ENCODE measurements around the gene RBPJL.
"Not testable (repeated sequence)": the region's sequence is repeated elsewhere in the genome, so short reads cannot be mapped to it uniquely, and the experiment has no call there.

Gene RBPJL

DNA sequence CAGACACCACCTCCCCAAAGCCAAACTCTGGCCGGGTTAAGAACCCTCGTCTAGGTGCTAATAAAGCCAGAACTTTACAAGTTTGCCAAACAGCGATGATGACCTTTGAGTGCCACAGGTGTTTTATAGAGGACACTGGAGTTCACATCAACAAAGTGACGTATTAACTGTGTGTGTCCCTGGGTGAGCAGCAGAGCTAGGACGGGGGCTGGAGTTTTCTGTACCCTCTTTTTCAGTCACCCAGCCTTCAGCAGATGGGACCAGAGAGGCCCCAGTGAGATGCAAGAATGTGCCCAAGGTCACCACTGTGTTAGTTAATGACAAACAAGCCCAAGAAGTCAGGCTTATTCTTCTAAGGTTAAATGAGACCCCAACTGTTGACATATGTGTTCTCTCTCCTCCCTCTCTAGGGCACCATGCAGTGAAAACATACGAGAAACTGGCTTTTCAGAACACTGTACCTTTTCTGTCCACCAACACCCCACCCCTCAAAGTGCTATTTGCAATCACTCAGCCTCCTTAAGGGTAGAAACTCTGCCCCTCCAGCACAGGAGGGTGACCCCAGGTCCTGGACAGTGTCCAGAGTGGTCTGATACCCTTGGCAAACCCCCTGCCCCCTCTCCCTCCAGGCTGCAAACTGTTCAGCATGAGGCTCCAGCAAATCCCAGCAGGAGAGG, 36.4 kb downstream of the RBPJL start:
- no peak for DNase-seq (ENCODE audit: low spot score)

DNA sequence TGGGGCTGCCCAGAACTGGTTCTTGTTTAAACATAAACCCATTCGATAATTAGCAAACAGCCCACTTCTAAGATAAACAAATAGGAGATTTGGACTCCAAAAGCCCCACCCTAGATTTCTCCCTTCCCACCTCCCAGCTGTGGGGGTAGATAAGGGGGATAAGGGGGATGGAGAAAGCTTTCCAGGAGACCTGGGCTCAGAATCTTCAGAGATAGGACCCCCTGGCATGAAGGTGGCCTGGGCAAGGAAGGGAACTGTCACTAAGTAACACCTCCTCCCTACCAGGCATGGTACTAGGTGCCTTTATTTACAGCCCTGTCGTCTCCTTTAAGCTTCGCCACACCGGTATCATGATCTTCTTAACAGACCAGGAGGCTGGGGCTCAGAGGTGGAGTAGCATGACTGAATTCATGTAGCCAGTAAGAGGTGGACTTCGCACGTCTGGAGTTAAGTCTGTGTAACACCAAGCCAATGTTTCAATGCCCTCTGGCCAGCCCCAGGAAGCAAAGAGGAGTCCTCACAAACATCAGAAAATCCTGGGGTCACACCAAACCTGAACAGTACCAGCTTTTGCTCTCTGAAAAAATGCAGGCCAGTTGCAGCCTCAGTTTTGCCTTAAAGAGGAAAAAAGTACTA, 37.0 kb downstream of the RBPJL start:
- DNase-seq (ENCODE audit: low spot score): no peak

DNA sequence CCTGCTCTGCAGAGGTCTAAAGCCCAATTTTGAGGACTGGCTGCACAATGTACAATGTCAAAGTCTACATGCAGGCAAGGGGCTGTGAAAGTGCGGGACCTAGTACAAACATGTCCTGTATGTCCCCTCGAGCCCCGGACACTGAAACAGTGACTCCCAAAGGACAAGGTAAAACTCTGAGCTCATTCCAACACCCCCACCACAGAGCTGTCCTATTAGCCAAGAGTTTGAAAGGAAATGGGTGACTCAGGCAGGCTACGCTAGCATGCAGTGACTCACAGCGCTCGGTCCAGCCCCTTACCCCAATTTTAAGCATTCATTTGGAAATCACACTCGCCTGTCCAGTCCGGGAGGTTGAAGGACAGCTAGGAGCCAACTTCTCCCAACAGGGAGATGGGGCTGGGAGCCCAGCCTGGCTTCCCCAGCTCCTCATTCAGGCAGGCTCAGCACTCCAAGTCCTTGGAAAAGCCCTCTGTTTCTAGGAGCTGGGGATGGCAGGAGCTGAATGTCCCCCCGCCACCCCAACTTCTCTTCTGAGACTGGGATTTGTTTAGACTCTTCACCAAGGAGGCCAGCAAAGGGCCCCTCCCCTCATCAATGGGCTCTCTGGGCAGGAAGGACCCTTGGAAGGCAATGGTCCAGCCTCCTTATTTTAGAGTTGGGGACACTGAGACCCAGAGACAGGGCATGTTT, 37.7 kb downstream of the RBPJL start:
- peak; percentile 15 for DNase-seq (ENCODE audit: low spot score)

DNA sequence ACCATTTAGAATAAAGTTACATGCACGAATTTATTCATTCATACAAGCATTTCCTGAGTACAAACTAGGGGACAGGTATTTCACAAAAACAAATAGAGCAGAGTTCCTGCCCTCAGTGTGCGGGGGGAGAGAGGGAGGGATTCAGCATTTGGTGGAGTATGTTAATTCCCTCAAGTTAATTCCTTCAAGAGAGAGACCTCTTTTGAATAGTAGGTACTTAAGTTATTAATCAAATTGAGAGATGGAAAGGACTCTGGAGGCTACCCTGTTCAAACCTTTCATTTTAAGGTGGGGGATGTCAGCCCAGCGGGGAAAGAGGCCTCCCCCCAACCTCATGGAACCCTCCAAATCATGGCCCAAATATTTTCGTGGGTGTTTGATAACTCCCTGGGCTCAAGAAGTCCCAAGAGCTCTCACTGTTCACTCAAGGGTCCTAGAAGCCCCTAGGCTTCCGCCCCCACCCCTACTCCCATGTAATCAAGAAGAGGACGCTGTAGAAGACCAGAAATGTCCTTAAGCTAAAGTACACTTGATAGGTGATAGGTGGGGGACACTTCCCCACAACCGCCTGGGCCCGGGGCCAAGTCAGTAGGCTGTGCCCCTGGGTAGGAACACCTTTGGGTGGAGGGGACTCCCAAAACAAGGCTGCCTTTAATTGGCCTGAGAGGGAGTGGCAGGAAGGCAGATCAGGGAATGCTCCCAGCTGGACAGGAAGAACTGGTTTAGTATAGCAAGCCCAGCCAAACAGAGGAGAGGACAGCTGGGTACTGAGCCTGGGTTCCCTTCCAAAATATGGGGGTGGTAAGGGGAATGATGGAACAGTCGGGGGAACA, 38.7 kb downstream of the RBPJL start:
- DNase-seq (ENCODE audit: low spot score): no peak

DNA sequence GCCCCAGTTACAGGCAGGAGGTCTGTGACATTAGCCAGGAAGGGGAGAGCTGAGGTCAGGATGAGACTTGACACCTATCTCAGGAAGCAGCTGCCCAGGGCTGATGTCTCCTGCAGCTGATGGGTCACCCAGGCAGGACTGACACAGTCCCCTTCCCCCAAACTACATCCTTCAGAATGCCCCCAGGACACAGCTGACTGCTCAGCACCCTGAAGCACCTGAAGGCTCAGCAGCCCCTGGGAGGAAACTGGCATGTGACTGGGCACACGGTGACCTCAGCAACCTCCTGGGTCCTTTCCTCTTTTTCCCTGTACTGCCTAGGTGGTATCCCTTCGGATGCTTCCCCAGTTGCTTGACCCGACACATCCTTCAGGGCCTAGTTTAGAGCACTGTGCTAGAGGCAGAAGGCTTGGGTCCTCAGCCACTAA, 39.7 kb downstream of the RBPJL start:
- DNase-seq (ENCODE audit: low spot score): no peak

DNA sequence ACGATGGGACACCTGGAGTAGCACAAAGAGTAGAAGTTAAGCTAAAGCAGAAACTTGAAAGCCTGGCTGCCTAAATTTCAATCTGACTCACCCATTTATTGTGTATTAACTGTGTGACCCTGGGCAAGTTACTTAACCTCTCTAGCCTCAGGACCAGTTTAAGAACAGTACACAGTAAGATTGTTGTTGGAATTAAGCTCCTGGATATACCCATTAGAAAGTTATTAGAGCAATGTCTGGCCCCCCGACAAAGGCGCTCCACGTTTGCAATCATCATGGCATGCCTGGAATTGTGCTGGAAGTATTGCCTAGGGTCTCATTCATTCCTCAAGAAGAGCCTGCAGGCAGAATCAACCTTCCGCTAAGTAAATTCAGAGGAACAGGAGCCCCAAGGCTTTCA, 40.2 kb downstream of the RBPJL start:
- DNase-seq (ENCODE audit: low spot score): no peak

DNA sequence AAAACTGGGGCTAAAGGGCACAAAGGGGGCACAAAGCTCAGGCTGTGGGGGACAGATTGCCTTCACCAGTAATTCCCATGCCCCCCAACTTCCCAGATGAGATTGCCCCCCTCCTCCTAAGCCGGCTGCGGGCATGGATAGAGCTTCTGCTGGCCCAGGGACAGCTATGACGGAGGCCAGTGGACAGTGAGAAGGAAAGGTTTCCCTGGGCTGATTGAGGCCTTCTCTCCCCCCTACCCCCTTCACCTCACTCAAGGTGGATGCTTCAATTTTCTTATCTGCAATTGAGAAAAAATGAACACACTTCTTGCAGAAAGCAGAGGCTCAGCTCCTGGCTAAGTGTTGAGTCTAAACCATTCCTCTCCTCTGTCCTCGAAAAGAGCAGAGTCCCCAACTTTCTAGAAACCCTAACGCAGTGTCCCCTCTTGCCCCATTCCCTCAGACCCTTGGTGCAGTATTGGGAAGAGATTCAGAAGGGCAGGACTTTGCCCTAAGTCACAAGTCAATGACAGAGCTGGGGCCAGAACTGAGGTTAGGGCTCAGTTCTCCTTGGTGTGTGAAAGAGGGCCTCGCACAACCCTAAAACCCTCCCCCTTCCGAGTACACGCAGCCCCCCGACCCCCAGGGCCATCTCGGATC, 40.8 kb downstream of the RBPJL start:
- no peak for DNase-seq (ENCODE audit: low spot score)

DNA sequence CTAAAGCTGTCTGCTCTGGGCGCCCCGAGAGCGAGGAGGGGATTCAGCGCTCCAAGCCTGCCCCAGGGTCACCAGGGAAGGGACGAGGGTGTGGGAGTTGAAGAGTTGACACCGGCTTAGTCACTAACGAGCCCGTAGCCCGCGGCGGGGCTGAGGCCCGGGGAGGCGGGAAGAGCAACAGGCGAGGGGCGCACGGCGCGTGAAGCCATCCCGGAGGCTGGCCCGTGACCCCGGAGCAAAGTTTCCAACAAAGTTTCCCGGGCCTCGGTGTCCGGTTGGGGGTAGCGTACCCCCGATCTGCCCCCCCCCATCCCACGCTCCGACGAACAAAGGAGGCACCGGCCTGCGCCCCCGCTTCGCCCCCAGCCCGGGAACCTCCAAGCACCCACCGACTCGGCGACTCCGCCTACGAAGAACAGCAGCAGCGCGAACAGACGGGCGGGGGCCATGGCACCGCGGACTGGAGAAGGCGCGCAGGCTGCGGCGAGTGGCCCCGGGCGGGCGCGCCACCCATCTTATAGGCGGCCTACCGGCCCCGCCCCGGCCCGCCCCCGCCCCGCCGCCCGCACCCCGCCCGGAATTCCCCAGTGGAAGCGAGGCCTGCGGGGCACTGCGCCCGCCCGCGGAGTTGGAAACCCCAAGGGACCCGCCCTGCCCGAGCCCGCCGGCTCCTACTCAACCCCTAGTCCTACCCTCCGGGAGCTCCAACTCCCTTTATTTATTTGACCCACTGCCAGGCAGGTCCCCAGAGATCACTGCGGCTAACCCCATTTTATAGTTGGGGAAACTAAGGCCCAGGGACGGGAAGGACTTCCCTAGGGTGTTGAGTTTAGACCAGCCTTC, 41.5 kb downstream of the RBPJL start, which contains the start of gene SDC4:
SDC4 (minus strand) TSS at position 489 of the 843 bp plus-strand sequence; CDS start at position 449, 40 bp downstream.
- DNase-seq (ENCODE audit: low spot score): peak; percentile 62

DNA sequence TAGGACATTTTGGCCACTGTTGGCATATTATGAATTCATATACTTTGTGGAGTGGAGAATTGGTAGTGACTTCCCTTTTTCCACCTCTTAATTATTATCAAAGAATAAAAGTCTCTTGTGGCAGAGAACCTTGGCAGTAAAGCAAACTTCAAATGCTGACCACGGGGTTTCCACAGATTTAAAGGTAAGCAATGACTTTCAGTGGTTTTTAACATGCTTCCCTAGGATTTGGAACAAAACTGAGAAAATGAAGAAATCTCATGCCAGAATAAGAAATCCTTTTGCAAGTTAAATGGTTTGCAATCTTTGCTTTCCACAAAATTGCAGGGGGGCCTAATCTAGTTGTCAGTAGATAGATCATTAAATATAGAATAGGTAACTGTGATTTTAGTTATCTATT, 43.6 kb downstream of the RBPJL start:
- no peak for DNase-seq (ENCODE audit: low spot score)

DNA sequence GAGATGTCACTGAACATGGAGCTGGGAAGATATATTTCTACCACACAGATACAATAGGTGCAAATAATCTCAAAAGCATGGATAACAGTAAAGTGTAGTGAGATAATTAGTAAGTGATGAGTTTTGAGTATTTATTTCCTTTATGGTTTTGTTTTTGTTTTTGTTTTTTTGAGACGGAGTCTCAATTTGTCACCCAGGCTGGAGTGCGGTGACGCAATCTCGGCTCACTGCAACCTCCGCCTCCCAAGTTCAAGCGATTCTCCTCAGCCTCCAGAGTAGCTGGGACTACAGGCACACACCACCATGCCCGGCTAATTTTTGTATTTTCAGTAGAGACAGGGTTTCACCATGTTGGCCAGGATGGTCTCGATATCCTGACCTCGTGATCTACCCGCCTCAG, 44.2 kb downstream of the RBPJL start:
- not testable (repeated sequence) for DNase-seq (ENCODE audit: low spot score)

DNA sequence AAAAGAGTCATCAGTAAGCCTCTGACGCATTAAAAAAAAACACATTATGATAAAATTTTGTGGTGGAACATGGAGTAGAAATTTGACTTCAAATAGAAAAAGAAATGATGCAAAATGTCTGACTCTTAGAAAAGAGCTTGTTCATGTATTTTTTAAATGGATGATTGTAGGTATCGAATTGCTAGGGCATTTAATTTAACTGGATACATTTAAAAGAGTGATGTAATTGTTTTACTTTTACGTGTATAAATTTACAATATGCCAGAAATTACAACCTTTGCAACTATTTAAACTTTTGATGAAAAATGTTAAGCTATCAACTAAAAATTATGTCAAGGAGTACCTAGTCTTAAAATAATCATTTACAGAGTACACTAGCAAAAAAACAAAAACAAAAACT, 46.1 kb downstream of the RBPJL start:
- no peak for DNase-seq (ENCODE audit: low spot score)

DNA sequence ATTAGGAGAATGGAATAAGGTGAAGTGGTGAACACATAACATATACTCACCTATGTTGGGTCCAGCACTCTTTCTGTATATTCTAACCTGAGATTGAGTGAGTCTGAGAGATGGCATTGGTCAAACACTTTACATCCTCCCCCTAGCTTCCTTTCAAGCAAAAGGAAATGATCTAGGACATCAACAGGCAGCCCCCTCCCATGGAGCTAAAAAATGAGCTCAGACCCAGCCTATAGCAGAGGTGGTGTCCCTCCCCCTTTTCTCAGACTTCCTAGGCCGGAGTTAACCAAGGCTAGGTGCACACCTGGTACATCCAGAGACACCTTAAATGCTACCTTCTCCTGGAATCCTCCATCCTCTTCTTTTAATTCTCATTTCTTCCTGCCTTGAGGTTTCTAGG, 47.1 kb downstream of the RBPJL start:
- DNase-seq (ENCODE audit: low spot score): no peak

DNA sequence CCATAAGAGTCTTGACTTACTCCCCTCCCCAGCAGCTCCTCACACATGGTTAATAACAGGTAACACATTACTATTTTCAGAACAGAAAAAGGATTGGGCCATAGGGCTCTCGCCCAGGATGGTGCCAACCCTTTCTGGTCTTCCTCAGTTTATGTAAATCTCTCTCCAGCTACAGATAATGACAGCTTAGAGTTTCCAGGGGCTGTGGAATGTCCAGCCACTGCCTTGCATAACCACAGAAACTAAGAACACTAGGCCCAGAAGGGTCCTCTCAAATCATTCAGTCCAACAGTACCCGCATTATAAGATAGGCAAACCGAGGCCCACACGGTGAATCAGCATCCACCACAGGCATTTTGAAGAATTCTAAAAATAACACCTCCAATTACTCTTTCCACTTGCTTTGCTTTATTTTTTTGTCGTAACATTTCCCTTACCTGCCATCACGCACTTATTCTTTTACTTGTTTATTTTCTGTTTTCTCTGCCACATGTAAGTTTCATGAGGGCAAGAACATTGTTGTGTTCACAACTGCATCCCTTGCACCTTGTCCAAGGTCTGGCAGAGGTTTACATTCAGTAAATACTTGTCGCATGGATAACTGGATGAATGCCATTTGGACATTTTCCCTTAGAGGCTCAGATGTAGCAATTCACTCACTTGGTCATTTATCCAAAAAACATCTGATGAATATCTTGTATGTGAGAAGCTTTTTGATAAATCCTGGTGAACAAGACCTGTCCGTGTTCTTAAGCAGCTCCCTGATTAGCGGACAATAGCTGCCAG, 48.0 kb downstream of the RBPJL start:
- no peak for DNase-seq (ENCODE audit: low spot score)

DNA sequence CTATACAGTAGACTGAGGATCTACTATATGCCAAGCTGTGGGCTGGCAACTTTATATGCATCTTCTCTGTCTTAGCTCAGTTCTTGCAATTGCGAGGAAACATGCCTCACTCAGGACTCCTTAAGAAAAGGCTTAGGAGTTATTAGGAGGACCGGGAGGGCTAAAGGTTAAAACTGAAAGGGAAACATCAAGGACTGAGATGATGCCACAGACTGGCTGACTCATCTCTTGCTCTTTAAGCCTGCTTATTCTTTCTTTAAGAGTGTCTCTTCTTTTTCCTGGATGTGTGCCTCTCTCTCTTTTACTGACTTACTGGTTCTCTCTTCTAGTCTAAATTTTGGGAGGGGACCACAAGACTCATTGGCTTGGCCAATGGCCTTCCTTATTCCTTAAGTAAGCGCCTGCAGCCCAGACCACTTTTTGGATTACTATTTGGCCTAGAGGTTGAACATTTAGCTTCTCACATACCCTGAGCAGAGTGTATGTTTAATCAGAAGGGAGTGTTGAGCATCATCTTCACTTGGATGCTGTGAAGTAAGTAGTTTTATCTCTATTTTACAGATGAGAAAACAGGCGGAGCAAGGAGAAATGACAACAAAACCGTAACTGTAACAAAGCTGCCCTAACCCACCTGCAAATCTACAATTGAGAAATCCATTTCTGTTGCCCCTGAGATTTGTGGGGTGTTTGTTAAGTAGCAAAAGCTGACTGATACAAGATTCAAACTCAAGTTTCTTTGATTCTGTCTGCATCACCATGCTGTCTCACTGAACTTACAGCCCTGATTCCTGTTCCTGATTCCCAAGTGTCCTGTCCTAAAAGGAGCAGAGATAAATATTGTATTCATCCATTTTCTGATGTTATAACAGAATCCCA, 48.8 kb downstream of the RBPJL start:
- peak; percentile 24 for DNase-seq (ENCODE audit: low spot score)

DNA sequence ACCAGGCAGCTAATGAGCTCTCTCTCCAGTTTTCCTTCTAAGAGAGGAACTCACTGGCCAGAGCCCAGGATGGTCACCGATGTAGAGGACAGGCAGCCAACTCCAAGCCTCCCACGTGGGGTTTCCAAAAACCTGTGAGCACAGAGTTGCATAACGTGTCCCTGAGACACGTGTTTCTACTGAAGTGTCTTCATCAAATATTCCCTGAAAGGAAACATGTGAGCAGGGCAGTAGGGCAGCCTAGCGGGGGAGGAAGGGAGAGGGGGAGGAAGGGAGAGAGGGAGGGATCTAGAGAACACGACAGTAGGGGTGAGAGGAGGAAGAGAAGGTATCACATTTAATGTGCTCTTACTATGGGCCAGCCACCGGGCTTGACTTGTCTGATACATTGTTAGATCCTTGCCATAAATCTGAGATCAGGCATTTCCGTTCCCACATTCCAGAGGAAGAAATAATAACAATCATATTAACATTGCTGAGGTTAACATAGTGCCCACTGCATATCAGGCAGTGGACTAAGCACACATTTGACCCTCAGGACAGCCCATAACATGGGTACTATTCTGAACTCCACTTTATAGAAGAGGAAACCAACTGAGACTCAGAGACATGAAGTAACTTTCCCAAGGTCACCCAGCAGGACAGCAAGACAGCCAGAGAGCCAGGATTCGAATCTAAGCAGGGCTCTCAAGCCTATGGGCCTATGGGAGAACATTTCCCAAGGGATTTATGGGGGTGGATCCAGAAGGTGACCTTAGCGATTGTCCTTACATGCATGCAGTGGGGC, 51.8 kb downstream of the RBPJL start:
- DNase-seq (ENCODE audit: low spot score): no peak

DNA sequence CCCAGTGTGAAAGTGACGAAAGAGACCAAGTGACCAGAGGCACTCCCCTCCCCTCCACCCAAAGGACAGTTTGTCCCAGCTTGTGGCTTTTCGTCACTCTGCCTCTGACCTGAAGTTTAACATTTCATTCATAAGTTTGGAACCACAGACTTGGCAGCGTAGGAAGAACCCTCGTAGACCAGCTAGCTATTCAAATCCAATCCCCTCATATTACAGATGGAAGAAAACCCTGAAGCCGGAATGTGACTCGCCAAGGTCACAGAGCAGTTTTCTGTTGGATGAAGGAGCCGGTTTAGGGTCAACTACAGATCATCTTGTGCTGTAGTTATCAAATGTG, 52.4 kb downstream of the RBPJL start:
- no peak for DNase-seq (ENCODE audit: low spot score)

DNA sequence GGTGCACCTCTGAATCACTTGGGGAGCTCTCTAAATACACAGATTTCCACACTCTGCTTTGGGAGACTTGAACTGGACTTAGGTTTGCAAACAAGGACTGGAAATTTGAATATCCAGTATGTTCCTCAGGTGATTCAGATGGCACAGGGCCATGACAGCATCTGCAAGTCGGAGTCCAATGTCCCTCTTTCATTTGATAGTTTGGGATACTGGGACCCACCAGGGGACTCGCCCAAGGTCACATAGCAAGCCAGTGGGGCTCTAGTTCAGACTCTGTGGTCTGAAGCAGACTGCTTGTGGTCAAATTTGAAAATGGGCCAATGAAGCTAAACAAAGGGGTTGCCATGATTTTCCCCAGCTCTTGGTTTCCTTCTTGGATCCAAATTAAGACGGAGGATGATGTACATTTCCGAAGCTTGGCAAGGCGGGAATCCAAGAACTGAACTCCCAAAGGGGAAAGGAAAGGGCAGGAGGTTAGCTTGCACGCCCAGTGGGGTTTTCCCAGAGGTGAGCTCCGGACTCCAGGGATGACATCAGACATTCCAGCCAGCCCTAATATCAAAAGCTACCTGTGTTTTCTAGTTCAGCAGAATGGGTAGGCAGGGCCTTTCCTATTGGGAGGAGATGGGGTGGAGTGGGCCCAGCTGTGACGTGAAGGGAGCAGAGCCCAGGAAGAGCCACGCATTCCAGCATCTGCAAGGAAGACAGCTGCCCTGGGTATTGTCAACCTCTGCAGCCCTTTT, 52.9 kb downstream of the RBPJL start:
- no peak for DNase-seq (ENCODE audit: low spot score)

DNA sequence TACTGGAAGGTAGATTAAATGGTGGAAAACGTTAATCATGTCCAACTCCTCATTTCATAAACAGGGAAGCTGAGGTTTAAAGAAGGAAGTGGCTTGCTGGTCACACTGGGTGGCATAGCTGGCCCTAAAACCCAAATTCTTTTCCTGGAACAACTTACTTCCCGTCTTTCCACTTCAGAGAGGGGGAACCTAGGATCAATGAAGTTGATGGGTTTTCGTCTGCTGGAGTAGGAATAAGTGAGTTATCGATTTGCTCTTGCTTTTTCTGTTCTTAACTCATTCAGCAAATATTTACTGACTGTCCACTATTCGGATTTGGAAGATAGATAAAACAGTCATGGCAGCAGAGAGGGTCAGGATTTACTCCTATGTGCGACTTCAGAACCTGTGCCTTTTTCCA, 55.2 kb downstream of the RBPJL start:
- DNase-seq (ENCODE audit: low spot score): no peak
